H1 (cell line): ENCODE measurements around the gene CFAP74. TPM values are rescaled to one million over a fixed set of nuclear protein-coding genes. Genes with fewer than 3 reads are reported as not detected.

Source experiments
- CHD2 ChIP-seq: IDR thresholded peaks from 2 replicates; pipeline ENCODE4 v1.6.1; 2012; ENCODE audit warnings: low read length, improper control_type of control experiment
- EGR1 ChIP-seq: IDR thresholded peaks from 2 replicates; pipeline ENCODE4 v1.6.1; 2011; ENCODE audit warnings: low read depth, low read length, borderline replicate concordance
- EZH2 ChIP-seq: fragments of 200-600 bp; sonication (generic); IDR thresholded peaks from 2 replicates; pipeline ENCODE4 v1.7.1; 2012; ENCODE audit warnings: low read depth, mild to moderate bottlenecking, moderate library complexity, low read length, inconsistent platforms; ENCODE audit not compliant: severe bottlenecking
- RXRA ChIP-seq: IDR thresholded peaks from 2 replicates; pipeline ENCODE4 v1.6.1; 2011; ENCODE audit warnings: low read depth, mild to moderate bottlenecking, low read length, moderate library complexity; ENCODE audit not compliant: insufficient read depth
- SAP30 ChIP-seq: fragments of 300-600 bp; sonication (generic); IDR thresholded peaks from 2 replicates; pipeline ENCODE4 v1.7.1; 2012; ENCODE audit warnings: low read length, moderate library complexity, mild to moderate bottlenecking, inconsistent platforms; ENCODE audit not compliant: insufficient read depth, insufficient replicate concordance
- SP4 ChIP-seq: IDR thresholded peaks from 2 replicates; pipeline ENCODE4 v1.6.1; 2012; ENCODE audit warnings: low read length, inconsistent platforms
- polyA plus RNA-seq, 7 experiments: library from polyadenylated mRNA; depleted of rRNA in 3 of 7; stranded (reverse) in 5 of 7; unstranded in 2 of 7; fragments of >200 nt in 5 of 7; fragments of 200-250 nt in 2 of 7; gene quantifications; 1 replicate in 5 of 7; 2 replicates in 1 of 7; 4 replicates in 1 of 7; pipeline versions ENCODE4 v1.2.1 to v1.2.3, GENCODE V29; 2011 to 2013; ENCODE audit warnings: missing spikeins in 2 of 7, mixed read lengths in 2 of 7
- total RNA-seq: library from RNA; stranded (reverse); fragmentation: NEBNext Ultra II Directional; extraction: Animal tissue kit (Norgen Biotek cat#: 25700); gene quantifications from 2 replicates; pipeline ENCODE4 v1.2.1, GENCODE V29; 2021
- TF ChIP-seq, protein P1 (sequence below): fragments of 300-600 bp; sonication (generic); IDR thresholded peaks from 2 replicates; pipeline ENCODE4 v1.7.1; 2012; ENCODE audit warnings: low read length, moderate library complexity, mild to moderate bottlenecking, inconsistent platforms; ENCODE audit not compliant: insufficient replicate concordance
- TF ChIP-seq, protein P2 (sequence below), 3 experiments: IDR thresholded peaks; 1 replicate in 2 of 3; 2 replicates in 1 of 3; pipeline versions ENCODE4 v1.5.1 to v1.6.1; 2011; ENCODE audit warnings: low read length in 3 of 3, mild to moderate bottlenecking in 3 of 3, inconsistent platforms in 2 of 3, low read depth in 1 of 3, moderate library complexity in 1 of 3; ENCODE audit not compliant: insufficient read depth in 1 of 3; ENCODE audit errors: control extremely low read depth in 1 of 3
- TF ChIP-seq, protein P3 (sequence below): IDR thresholded peaks from 2 replicates; pipeline ENCODE4 v1.6.1; 2011; ENCODE audit warnings: low read depth, mild to moderate bottlenecking, low read length; ENCODE audit not compliant: insufficient read depth

Gene CFAP74
- total and polyA plus RNA-seq, 2 of the 8 experiments (the other 6 are each of a cell fraction or from before 2014, with no cell fraction given), result 0.09 to 0.20 TPM

DNA sequence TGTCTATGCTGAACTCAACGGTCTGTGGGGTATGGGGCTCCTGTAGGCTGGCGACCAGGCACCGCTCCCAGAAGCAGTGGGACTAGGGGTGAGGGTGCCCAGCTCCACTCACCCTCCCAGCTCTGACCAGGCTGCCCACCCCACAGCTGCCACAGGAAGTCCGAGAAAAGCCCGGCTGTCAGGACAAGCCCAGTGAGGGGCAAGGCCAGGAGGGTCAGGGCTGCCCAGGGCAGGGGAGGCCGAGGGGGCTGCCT is 81.0 kb downstream of the CFAP74 start (continued):
- TF ChIP-seq, protein P1, sequence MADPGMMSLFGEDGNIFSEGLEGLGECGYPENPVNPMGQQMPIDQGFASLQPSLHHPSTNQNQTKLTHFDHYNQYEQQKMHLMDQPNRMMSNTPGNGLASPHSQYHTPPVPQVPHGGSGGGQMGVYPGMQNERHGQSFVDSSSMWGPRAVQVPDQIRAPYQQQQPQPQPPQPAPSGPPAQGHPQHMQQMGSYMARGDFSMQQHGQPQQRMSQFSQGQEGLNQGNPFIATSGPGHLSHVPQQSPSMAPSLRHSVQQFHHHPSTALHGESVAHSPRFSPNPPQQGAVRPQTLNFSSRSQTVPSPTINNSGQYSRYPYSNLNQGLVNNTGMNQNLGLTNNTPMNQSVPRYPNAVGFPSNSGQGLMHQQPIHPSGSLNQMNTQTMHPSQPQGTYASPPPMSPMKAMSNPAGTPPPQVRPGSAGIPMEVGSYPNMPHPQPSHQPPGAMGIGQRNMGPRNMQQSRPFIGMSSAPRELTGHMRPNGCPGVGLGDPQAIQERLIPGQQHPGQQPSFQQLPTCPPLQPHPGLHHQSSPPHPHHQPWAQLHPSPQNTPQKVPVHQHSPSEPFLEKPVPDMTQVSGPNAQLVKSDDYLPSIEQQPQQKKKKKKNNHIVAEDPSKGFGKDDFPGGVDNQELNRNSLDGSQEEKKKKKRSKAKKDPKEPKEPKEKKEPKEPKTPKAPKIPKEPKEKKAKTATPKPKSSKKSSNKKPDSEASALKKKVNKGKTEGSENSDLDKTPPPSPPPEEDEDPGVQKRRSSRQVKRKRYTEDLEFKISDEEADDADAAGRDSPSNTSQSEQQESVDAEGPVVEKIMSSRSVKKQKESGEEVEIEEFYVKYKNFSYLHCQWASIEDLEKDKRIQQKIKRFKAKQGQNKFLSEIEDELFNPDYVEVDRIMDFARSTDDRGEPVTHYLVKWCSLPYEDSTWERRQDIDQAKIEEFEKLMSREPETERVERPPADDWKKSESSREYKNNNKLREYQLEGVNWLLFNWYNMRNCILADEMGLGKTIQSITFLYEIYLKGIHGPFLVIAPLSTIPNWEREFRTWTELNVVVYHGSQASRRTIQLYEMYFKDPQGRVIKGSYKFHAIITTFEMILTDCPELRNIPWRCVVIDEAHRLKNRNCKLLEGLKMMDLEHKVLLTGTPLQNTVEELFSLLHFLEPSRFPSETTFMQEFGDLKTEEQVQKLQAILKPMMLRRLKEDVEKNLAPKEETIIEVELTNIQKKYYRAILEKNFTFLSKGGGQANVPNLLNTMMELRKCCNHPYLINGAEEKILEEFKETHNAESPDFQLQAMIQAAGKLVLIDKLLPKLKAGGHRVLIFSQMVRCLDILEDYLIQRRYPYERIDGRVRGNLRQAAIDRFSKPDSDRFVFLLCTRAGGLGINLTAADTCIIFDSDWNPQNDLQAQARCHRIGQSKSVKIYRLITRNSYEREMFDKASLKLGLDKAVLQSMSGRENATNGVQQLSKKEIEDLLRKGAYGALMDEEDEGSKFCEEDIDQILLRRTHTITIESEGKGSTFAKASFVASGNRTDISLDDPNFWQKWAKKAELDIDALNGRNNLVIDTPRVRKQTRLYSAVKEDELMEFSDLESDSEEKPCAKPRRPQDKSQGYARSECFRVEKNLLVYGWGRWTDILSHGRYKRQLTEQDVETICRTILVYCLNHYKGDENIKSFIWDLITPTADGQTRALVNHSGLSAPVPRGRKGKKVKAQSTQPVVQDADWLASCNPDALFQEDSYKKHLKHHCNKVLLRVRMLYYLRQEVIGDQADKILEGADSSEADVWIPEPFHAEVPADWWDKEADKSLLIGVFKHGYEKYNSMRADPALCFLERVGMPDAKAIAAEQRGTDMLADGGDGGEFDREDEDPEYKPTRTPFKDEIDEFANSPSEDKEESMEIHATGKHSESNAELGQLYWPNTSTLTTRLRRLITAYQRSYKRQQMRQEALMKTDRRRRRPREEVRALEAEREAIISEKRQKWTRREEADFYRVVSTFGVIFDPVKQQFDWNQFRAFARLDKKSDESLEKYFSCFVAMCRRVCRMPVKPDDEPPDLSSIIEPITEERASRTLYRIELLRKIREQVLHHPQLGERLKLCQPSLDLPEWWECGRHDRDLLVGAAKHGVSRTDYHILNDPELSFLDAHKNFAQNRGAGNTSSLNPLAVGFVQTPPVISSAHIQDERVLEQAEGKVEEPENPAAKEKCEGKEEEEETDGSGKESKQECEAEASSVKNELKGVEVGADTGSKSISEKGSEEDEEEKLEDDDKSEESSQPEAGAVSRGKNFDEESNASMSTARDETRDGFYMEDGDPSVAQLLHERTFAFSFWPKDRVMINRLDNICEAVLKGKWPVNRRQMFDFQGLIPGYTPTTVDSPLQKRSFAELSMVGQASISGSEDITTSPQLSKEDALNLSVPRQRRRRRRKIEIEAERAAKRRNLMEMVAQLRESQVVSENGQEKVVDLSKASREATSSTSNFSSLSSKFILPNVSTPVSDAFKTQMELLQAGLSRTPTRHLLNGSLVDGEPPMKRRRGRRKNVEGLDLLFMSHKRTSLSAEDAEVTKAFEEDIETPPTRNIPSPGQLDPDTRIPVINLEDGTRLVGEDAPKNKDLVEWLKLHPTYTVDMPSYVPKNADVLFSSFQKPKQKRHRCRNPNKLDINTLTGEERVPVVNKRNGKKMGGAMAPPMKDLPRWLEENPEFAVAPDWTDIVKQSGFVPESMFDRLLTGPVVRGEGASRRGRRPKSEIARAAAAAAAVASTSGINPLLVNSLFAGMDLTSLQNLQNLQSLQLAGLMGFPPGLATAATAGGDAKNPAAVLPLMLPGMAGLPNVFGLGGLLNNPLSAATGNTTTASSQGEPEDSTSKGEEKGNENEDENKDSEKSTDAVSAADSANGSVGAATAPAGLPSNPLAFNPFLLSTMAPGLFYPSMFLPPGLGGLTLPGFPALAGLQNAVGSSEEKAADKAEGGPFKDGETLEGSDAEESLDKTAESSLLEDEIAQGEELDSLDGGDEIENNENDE, result no peak
- TF ChIP-seq EZH2 (no peak), RXRA (no peak), CHD2 (no peak), EGR1 (no peak), SAP30 (no peak), SP4 (no peak)
- TF ChIP-seq, protein P2, sequence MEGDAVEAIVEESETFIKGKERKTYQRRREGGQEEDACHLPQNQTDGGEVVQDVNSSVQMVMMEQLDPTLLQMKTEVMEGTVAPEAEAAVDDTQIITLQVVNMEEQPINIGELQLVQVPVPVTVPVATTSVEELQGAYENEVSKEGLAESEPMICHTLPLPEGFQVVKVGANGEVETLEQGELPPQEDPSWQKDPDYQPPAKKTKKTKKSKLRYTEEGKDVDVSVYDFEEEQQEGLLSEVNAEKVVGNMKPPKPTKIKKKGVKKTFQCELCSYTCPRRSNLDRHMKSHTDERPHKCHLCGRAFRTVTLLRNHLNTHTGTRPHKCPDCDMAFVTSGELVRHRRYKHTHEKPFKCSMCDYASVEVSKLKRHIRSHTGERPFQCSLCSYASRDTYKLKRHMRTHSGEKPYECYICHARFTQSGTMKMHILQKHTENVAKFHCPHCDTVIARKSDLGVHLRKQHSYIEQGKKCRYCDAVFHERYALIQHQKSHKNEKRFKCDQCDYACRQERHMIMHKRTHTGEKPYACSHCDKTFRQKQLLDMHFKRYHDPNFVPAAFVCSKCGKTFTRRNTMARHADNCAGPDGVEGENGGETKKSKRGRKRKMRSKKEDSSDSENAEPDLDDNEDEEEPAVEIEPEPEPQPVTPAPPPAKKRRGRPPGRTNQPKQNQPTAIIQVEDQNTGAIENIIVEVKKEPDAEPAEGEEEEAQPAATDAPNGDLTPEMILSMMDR (IDR thresholded peaks at IDR 0.05; ENCODE audit: control extremely low read depth in 1 of 3, insufficient read depth in 1 of 3, low read depth in 1 of 3, low read length in 3 of 3), result no peak
- TF ChIP-seq, protein P3, sequence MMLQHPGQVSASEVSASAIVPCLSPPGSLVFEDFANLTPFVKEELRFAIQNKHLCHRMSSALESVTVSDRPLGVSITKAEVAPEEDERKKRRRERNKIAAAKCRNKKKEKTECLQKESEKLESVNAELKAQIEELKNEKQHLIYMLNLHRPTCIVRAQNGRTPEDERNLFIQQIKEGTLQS, result no peak
- TF ChIP-seq, all 59 proteins: peak for 0
